Activated CD4-positive, alpha-beta memory T cell treated with anti-CD3 and anti-CD28 coated beads, Interleukin-2, amount 10 ng/mL, durations not matched to agents 7 days and 5 days (primary cell): ENCODE data around the gene BST2. TPM values are rescaled to one million over a fixed set of nuclear protein-coding genes. Genes with fewer than 3 reads are reported as not detected.
A peak's percentile ranks its signal among the peaks of the same experiment; 100 is the strongest.

Experiments used
- CTCF ChIA-PET: fragments of 350-600 bp; sonication (Branson Sonifier 250); formaldehyde crosslinking; loops from one replicate; lab custom pipeline; 2021; ENCODE audit warnings: antibody characterized with exemption, inconsistent platforms; lab: Charles Lee
- POLR2A ChIA-PET: fragments of 350-600 bp; sonication (Branson Sonifier 250); formaldehyde crosslinking; loops from one replicate; lab custom pipeline; 2021; ENCODE audit warnings: antibody characterized with exemption; lab: Charles Lee
- DNase-seq: peaks from one replicate; pipeline ENCODE4 v3.0.0-alpha.2; 2020
- H3K27ac Mint-ChIP-seq: one replicate; pipeline ENCODE4 v1.8.0; 2021; ENCODE audit warnings: mild to moderate bottlenecking, mixed read lengths
- H3K27me3 Mint-ChIP-seq: one replicate; pipeline ENCODE4 v1.8.0; 2021; ENCODE audit warnings: mixed read lengths
- H3K36me3 Mint-ChIP-seq: one replicate; pipeline ENCODE4 v1.8.0; 2021; ENCODE audit warnings: low read depth, mixed read lengths
- H3K4me1 Mint-ChIP-seq: one replicate; pipeline ENCODE4 v1.8.0; 2021; ENCODE audit warnings: mixed read lengths
- H3K4me3 Mint-ChIP-seq: one replicate; pipeline ENCODE4 v1.8.0; 2021; ENCODE audit warnings: mild to moderate bottlenecking, mixed read lengths
- H3K9me3 Mint-ChIP-seq: one replicate; pipeline ENCODE4 v1.8.0; 2021; ENCODE audit warnings: mixed read lengths
- total RNA-seq, 2 experiments: library from RNA; stranded (reverse); gene quantifications; one replicate each; pipeline ENCODE4 v1.2.3, GENCODE V29; 2021

The BST2 gene
- total RNA-seq, 2 experiments from 2014 or later = 288 to 301 TPM

GRCh38 chr19:17435218-17435617 is 29.8 kb upstream of the BST2 start:
- H3K4me3 Mint-ChIP-seq = no peak overlapping the region
- DNase-seq = no peak
- ChIA-PET POLR2A (no interaction called here), CTCF (no interaction called here)
- H3K9me3 Mint-ChIP-seq = no peaks in the 10 kb centered on the region
- H3K27me3 Mint-ChIP-seq = no peaks in the 10 kb centered on the region
- no peaks in the 10 kb centered on the region for H3K36me3 Mint-ChIP-seq
- H3K4me1 Mint-ChIP-seq = no peaks in the 10 kb centered on the region
- no peak overlapping the region for H3K27ac Mint-ChIP-seq

GRCh38 chr19:17431417-17431816 is 26.0 kb upstream of the BST2 start:
- Mint-ChIP-seq H3K27me3 (no peaks in the 10 kb centered on the region), H3K36me3 (no peaks in the 10 kb centered on the region), H3K27ac (no peak overlapping the region), H3K4me1 (no peaks in the 10 kb centered on the region), H3K4me3 (no peak overlapping the region), H3K9me3 (no peaks in the 10 kb centered on the region)
- POLR2A ChIA-PET = no interaction called here
- CTCF ChIA-PET = no interaction called here
- DNase-seq = no peak

GRCh38 chr19:17429641-17430113 is 24.2 kb upstream of the BST2 start:
- Mint-ChIP-seq H3K9me3 (no peaks in the 10 kb centered on the region), H3K4me1 (no peaks in the 10 kb centered on the region), H3K36me3 (no peaks in the 10 kb centered on the region), H3K27me3 (no peaks in the 10 kb centered on the region), H3K27ac (no peak overlapping the region), H3K4me3 (no peak overlapping the region)
- POLR2A ChIA-PET = interaction anchor here (1.6 kb wide), 1 partner anchor 10 kb away, joined by 4 read pairs; the partner anchor contains the start of gene MVB12A
- CTCF ChIA-PET = interaction anchor here (1.2 to 1.5 kb wide), 2 partner anchors 36 to 66 kb away, joined by 4 read pairs; no protein-coding TSS in a partner anchor
- no peak for DNase-seq

- ChIA-PET CTCF (no interaction called here), POLR2A (no interaction called here)
- H3K27me3 Mint-ChIP-seq = no peaks in the 10 kb centered on the region
- DNase-seq = peak; percentile 44
- H3K4me3 Mint-ChIP-seq = no peak overlapping the region
- no peaks in the 10 kb centered on the region for H3K9me3 Mint-ChIP-seq
- no peak overlapping the region for H3K27ac Mint-ChIP-seq
- H3K4me1 Mint-ChIP-seq = peaks cover 11% of the 10 kb centered on the region
- peaks cover 8% of the 10 kb centered on the region for H3K36me3 Mint-ChIP-seq
Measured at GRCh38 chr19:17424743-17425365, 19.4 kb upstream of the BST2 start.

DNA sequence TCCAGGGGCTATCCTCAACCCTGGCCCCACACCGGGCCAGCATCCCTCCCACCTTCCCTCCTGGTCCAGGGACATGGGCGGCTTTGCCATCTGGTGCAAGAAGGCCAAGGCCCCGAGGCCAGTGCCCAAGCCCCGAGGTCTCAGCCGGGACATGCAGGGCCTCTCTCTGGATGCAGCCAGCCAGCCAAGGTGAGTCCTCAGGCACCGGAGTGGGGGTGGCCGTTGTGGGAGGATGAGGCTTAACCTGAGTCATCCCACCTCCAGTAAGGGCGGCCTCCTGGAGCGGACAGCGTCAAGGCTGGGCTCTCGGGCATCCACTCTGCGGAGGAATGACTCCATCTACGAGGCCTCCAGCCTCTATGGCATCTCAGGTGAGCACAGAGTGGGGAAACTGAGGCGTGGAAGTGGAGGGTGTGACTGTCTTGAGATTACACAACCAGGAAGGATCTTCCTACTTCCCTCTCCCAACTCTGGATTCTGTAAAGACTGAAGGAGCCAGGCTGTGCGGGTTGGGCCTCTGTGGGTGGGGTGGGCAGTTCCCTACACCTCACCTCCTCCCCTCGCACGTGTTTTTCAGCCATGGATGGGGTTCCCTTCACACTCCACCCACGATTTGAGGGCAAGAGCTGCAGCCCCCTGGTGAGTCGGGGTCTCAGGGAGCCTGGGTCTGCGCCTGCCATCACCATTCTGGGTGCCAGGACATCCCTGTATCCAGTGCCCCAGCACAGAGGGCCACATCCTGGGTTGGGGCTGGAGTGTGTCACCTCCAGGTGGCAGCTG is 18.2 kb upstream of the BST2 start:
- Mint-ChIP-seq H3K27ac (no peak overlapping the region), H3K27me3 (no peaks in the 10 kb centered on the region), H3K4me3 (no peak overlapping the region), H3K36me3 (peaks cover 8% of the 10 kb centered on the region), H3K4me1 (peaks cover 22% of the 10 kb centered on the region), H3K9me3 (no peaks in the 10 kb centered on the region)
- no peak for DNase-seq
- ChIA-PET POLR2A (no interaction called here), CTCF (interaction anchor here (0.6 to 0.7 kb wide), 2 partner anchors 123 to 156 kb away, joined by 3 to 4 read pairs; partner anchors contain the start of gene BABAM1)

DNA sequence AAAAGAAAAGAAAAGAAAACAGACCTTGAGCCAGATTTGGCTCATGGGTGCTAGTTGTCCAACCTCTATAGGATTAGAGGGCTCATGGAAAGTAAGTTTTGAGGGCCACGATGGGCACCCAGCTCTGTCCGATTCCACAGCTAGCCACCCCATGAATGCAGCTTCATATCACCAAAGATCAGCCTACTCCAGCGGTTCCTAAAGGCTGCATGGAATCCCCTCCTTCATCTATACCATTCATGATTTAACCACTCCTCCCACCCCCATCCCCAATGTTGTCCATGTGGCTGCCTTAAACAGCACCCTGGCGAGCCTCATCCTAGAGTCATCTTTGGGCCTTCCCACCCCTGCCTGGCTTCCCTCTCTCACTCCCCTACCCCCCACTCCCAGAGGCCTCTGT is 16.5 kb upstream of the BST2 start:
- POLR2A ChIA-PET = interaction anchor here (5.4 kb wide), 1 partner anchor 15 kb away, joined by 62 read pairs; the partner anchor contains the start of gene BST2
- CTCF ChIA-PET = interaction anchor here (0.7 to 1.2 kb wide), 2 partner anchors 26 to 437 kb away, joined by 3 to 5 read pairs; partner anchors contain the start of genes RPL18A and TMEM221
- peaks cover 24% of the 10 kb centered on the region for H3K4me1 Mint-ChIP-seq

GRCh38 chr19:17420475-17420924 is 15.1 kb upstream of the BST2 start:
- ChIA-PET POLR2A (interaction anchor here (1.0 to 5.4 kb wide), 6 partner anchors 14 to 115 kb away, joined by 3 to 62 read pairs (median 4); partner anchors contain the start of genes BST2, DDA1, MRPL34 and PGLS), CTCF (interaction anchor here (1.0 to 2.6 kb wide), 6 partner anchors 10 to 142 kb away, joined by 3 to 14 read pairs (median 4); partner anchors contain the start of genes BST2 and TMEM221)
- Mint-ChIP-seq H3K27ac (peak overlapping the region; percentile 75), H3K9me3 (no peaks in the 10 kb centered on the region), H3K4me3 (peak overlapping the region; percentile 84), H3K4me1 (peaks cover 26% of the 10 kb centered on the region), H3K27me3 (no peaks in the 10 kb centered on the region), H3K36me3 (peaks cover 18% of the 10 kb centered on the region)
- peak; percentile 38 for DNase-seq

More for the DNA sequence above, 16.5 kb upstream of the BST2 start:
- H3K27me3 Mint-ChIP-seq = no peaks in the 10 kb centered on the region
- H3K9me3 Mint-ChIP-seq = no peaks in the 10 kb centered on the region
- no peak for DNase-seq
- no peak overlapping the region for H3K27ac Mint-ChIP-seq
- no peak overlapping the region for H3K4me3 Mint-ChIP-seq
- peaks cover 11% of the 10 kb centered on the region for H3K36me3 Mint-ChIP-seq

- Mint-ChIP-seq H3K27ac (peak within 1 kb of the TSS; percentile 86), H3K9me3 (no peaks in the 10 kb centered on the region), H3K27me3 (no peaks in the 10 kb centered on the region), H3K4me3 (peak within 1 kb of the TSS; percentile 84), H3K4me1 (peaks cover 26% of the 10 kb centered on the region), H3K36me3 (peaks cover 24% of the 10 kb centered on the region)
- ChIA-PET POLR2A (interaction anchor here (0.6 to 5.4 kb wide), 15 partner anchors 8 to 440 kb away, joined by 3 to 62 read pairs (median 4); partner anchors contain the start of genes BABAM1, BST2, DDA1 and FCHO1), CTCF (interaction anchor here (0.5 to 2.6 kb wide), 16 partner anchors 9 to 577 kb away, joined by 3 to 14 read pairs (median 4); partner anchors contain the start of genes BST2, FCHO1 and RPL18A)
- DNase-seq = peak; percentile 97
Measured at GRCh38 chr19:17419621-17420474, 14.4 kb upstream of the BST2 start, which contains the start of gene MVB12A. TSS of gene MVB12A (plus strand) at chr19:17420047. CDS start at chr19:17420136, 89 bp downstream.

- Mint-ChIP-seq H3K9me3 (no peaks in the 10 kb centered on the region), H3K36me3 (peaks cover 30% of the 10 kb centered on the region)
Measured at GRCh38 chr19:17419154-17419620, 13.8 kb upstream of the BST2 start.

GRCh38 chr19:17418710-17419109 is 13.3 kb upstream of the BST2 start:
- ChIA-PET POLR2A (interaction anchor here (1.0 to 5.4 kb wide), 4 partner anchors 12 to 332 kb away, joined by 3 to 62 read pairs (median 4); partner anchors contain the start of genes BST2 and FCHO1), CTCF (interaction anchor here (0.8 to 2.6 kb wide), 5 partner anchors 13 to 441 kb away, joined by 3 to 14 read pairs (median 5); partner anchors contain the start of genes BST2 and RPL18A)
- peak overlapping the region; percentile 84 for H3K4me3 Mint-ChIP-seq
- DNase-seq = no peak
- H3K4me1 Mint-ChIP-seq = peaks cover 26% of the 10 kb centered on the region
- no peaks in the 10 kb centered on the region for H3K27me3 Mint-ChIP-seq
- H3K27ac Mint-ChIP-seq = peak overlapping the region; percentile 86
- peaks cover 35% of the 10 kb centered on the region for H3K36me3 Mint-ChIP-seq
- no peaks in the 10 kb centered on the region for H3K9me3 Mint-ChIP-seq

More at GRCh38 chr19:17419154-17419620, 13.8 kb upstream of the BST2 start:
- no peaks in the 10 kb centered on the region for H3K27me3 Mint-ChIP-seq
- peak overlapping the region; percentile 86 for H3K27ac Mint-ChIP-seq
- H3K4me1 Mint-ChIP-seq = peaks cover 26% of the 10 kb centered on the region
- ChIA-PET CTCF (interaction anchor here (0.5 to 2.6 kb wide), 17 partner anchors 9 to 577 kb away, joined by 3 to 14 read pairs (median 4); partner anchors contain the start of genes BST2, FCHO1 and RPL18A), POLR2A (interaction anchor here (0.6 to 5.4 kb wide), 15 partner anchors 8 to 441 kb away, joined by 3 to 62 read pairs (median 4); partner anchors contain the start of genes BABAM1, BST2, DDA1 and FCHO1)
- H3K4me3 Mint-ChIP-seq = peak overlapping the region; percentile 84
- no peak for DNase-seq

GRCh38 chr19:17415121-17415520 is 9.7 kb upstream of the BST2 start:
- CTCF ChIA-PET = no interaction called here
- H3K9me3 Mint-ChIP-seq = no peaks in the 10 kb centered on the region
- no peaks in the 10 kb centered on the region for H3K27me3 Mint-ChIP-seq
- POLR2A ChIA-PET = interaction anchor here (1.0 kb wide), 1 partner anchor 8 kb away, joined by 3 read pairs; no protein-coding TSS in a partner anchor
- peak overlapping the region; percentile 26 for H3K27ac Mint-ChIP-seq
- peaks cover 32% of the 10 kb centered on the region for H3K4me1 Mint-ChIP-seq
- DNase-seq = no peak
- peaks cover 48% of the 10 kb centered on the region for H3K36me3 Mint-ChIP-seq
- H3K4me3 Mint-ChIP-seq = no peak overlapping the region
